Measurements from ENCODE around the gene MAP3K7CL. TPM values are rescaled to one million over a fixed set of nuclear protein-coding genes. Genes with fewer than 3 reads are reported as not detected.

Gene MAP3K7CL
- total RNA-seq, 1 donor from 2014 or later: 93.1 TPM

- H3K4me3 Mint-ChIP-seq (ENCODE audit: unreplicated experiment): no peak overlapping the region
- H3K4me1 Mint-ChIP-seq (ENCODE audit: low read depth): peaks cover 20% of the 10 kb centered on the region
- H3K9me3 Mint-ChIP-seq (ENCODE audit: low read depth): peaks cover 3% of the 10 kb centered on the region
- no peaks in the 10 kb centered on the region for H3K36me3 Mint-ChIP-seq (ENCODE audit: low read depth)
- H3K27ac Mint-ChIP-seq (ENCODE audit: unreplicated experiment): no peak overlapping the region
- TF ChIP-seq CTCF (IDR thresholded peaks at IDR 0.05): no peak
- no peak for DNase-seq (ENCODE audit: low spot score)
- no peaks in the 10 kb centered on the region for H3K27me3 Mint-ChIP-seq (ENCODE audit: low read depth)
Observed at GRCh38 chr21:29121759-29122158, 8.7 kb upstream of the MAP3K7CL start.

- Mint-ChIP-seq H3K27me3 (ENCODE audit: low read depth) (no peaks in the 10 kb centered on the region), H3K4me1 (ENCODE audit: low read depth) (peaks cover 24% of the 10 kb centered on the region), H3K36me3 (ENCODE audit: low read depth) (peaks cover under 1% of the 10 kb centered on the region), H3K4me3 (ENCODE audit: unreplicated experiment) (no peak overlapping the region), H3K27ac (ENCODE audit: unreplicated experiment) (no peak overlapping the region), H3K9me3 (ENCODE audit: low read depth) (peaks cover 13% of the 10 kb centered on the region)
- no peak for TF ChIP-seq CTCF (IDR thresholded peaks at IDR 0.05)
- DNase-seq (ENCODE audit: low spot score): no peak
Observed at GRCh38 chr21:29124645-29125044, 5.8 kb upstream of the MAP3K7CL start.

DNA sequence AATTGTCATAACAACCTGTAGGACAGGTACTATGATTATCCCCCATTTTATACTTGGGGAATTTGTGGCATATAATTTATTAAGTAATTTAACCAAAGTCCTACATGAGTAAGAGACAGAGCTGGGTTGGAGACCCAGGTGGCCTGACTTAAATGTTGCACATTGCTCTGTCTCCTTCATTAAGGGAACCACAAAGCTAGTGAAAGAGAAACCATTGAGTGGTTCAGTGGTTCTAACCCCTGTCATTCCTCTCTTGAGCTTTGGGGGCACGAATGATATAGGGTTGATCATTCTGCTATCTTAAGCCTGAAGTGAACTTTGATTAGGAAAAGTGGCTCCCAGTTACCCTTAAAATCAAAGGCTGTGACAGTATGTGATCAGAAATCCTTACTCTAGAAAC is 5.3 kb upstream of the MAP3K7CL start:
- no peak overlapping the region for H3K27ac Mint-ChIP-seq (ENCODE audit: unreplicated experiment)
- DNase-seq (ENCODE audit: low spot score): no peak
- peaks cover 19% of the 10 kb centered on the region for H3K9me3 Mint-ChIP-seq (ENCODE audit: low read depth)
- H3K4me1 Mint-ChIP-seq (ENCODE audit: low read depth): peaks cover 29% of the 10 kb centered on the region
- no peak overlapping the region for H3K4me3 Mint-ChIP-seq (ENCODE audit: unreplicated experiment)
- H3K36me3 Mint-ChIP-seq (ENCODE audit: low read depth): peaks cover 4% of the 10 kb centered on the region
- TF ChIP-seq CTCF (IDR thresholded peaks at IDR 0.05): no peak
- H3K27me3 Mint-ChIP-seq (ENCODE audit: low read depth): no peaks in the 10 kb centered on the region

GRCh38 chr21:29125979-29126378 is 4.5 kb upstream of the MAP3K7CL start:
- H3K27me3 Mint-ChIP-seq (ENCODE audit: low read depth): no peaks in the 10 kb centered on the region
- no peak for TF ChIP-seq CTCF (IDR thresholded peaks at IDR 0.05)
- H3K27ac Mint-ChIP-seq (ENCODE audit: unreplicated experiment): no peak overlapping the region
- H3K4me3 Mint-ChIP-seq (ENCODE audit: unreplicated experiment): no peak overlapping the region
- H3K9me3 Mint-ChIP-seq (ENCODE audit: low read depth): peaks cover 19% of the 10 kb centered on the region
- H3K4me1 Mint-ChIP-seq (ENCODE audit: low read depth): peaks cover 37% of the 10 kb centered on the region
- peaks cover 4% of the 10 kb centered on the region for H3K36me3 Mint-ChIP-seq (ENCODE audit: low read depth)
- no peak for DNase-seq (ENCODE audit: low spot score)

DNA sequence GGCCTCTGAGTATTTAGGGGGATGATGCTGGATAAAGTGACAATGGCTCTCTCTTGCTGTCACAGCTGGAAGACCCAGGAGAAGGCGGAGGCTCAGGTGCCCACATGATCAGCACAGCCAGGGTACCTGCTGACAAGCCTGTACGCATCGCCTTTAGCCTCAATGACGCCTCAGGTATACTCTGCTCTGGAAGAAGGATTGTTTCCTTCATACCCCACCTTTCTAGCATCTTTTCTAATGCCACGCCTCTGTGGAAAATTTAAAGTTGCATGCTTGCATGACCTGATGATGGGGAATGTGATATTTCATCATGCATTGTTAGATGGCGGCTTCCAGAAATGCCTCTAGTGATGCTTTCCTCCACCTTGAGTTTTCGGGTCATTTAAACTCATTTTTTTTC is 2.8 kb downstream of the MAP3K7CL start:
- Mint-ChIP-seq H3K27ac (ENCODE audit: unreplicated experiment) (no peak overlapping the region), H3K9me3 (ENCODE audit: low read depth) (peaks cover 11% of the 10 kb centered on the region), H3K27me3 (ENCODE audit: low read depth) (no peaks in the 10 kb centered on the region), H3K4me1 (ENCODE audit: low read depth) (peaks cover 55% of the 10 kb centered on the region), H3K36me3 (ENCODE audit: low read depth) (peaks cover 6% of the 10 kb centered on the region), H3K4me3 (ENCODE audit: unreplicated experiment) (no peak overlapping the region)
- DNase-seq (ENCODE audit: low spot score): no peak
- TF ChIP-seq CTCF (IDR thresholded peaks at IDR 0.05): no peak

Measured in chondrocyte (in vitro differentiated cells).